Neural crest cell (in vitro differentiated cells): ENCODE data around the gene SPATS2. TPM values are rescaled to one million over a fixed set of nuclear protein-coding genes. Genes with fewer than 3 reads are reported as not detected.

Experiments used
- DNase-seq: peaks from one replicate; pipeline ENCODE4 v3.0.0; 2021; ENCODE audit warnings: low read depth, mixed read lengths, low spot score
- H3K27ac Mint-ChIP-seq: one replicate; pipeline ENCODE4 v1.8.0; 2021; ENCODE audit warnings: mild to moderate bottlenecking, mixed read lengths; ENCODE audit not compliant: unreplicated experiment
- H3K27me3 Mint-ChIP-seq: 2 replicates; pipeline ENCODE4 v1.8.0; 2021; ENCODE audit warnings: low read depth, mild to moderate bottlenecking, mixed read lengths
- H3K36me3 Mint-ChIP-seq: 2 replicates; pipeline ENCODE4 v1.8.0; 2021; ENCODE audit warnings: low read depth, mild to moderate bottlenecking, mixed read lengths
- H3K4me1 Mint-ChIP-seq: 2 replicates; pipeline ENCODE4 v1.8.0; 2021; ENCODE audit warnings: mixed read lengths
- H3K4me3 Mint-ChIP-seq: one replicate; pipeline ENCODE4 v1.8.0; 2021; ENCODE audit warnings: mild to moderate bottlenecking, mixed read lengths
- H3K9me3 Mint-ChIP-seq: 2 replicates; pipeline ENCODE4 v1.8.0; 2021; ENCODE audit warnings: mixed read lengths
- CTCF ChIP-seq: fragments of 200-600 bp; sonication (generic); conservative IDR thresholded peaks from 2 replicates; pipeline ENCODE4 v1.5.0; 2021; ENCODE audit warnings: antibody characterized with exemption, mild to moderate bottlenecking
- total RNA-seq: library from RNA; stranded (reverse); gene quantifications from 2 replicates; pipeline ENCODE4 v1.2.1, GENCODE V29; 2021

The SPATS2 gene
- total RNA-seq, 1 donor from 2014 or later = 45.2 TPM

- Mint-ChIP-seq H3K4me3 (no peak overlapping the region), H3K9me3 (no peaks in the 10 kb centered on the region), H3K27ac (no peak overlapping the region), H3K4me1 (no peaks in the 10 kb centered on the region), H3K36me3 (peaks cover 4% of the 10 kb centered on the region), H3K27me3 (no peaks in the 10 kb centered on the region)
- DNase-seq = no peak
- TF ChIP-seq CTCF = no peak
Measured at GRCh38 chr12:49404956-49405355, 37.7 kb downstream of the SPATS2 start.

- H3K27ac Mint-ChIP-seq = no peak overlapping the region
- no peak overlapping the region for H3K4me3 Mint-ChIP-seq
- no peak for TF ChIP-seq CTCF
- H3K9me3 Mint-ChIP-seq = no peaks in the 10 kb centered on the region
- DNase-seq = no peak
- H3K27me3 Mint-ChIP-seq = no peaks in the 10 kb centered on the region
- H3K4me1 Mint-ChIP-seq = peaks cover 4% of the 10 kb centered on the region
- peaks cover 4% of the 10 kb centered on the region for H3K36me3 Mint-ChIP-seq
Measured at GRCh38 chr12:49410818-49411217, 43.6 kb downstream of the SPATS2 start.

DNA sequence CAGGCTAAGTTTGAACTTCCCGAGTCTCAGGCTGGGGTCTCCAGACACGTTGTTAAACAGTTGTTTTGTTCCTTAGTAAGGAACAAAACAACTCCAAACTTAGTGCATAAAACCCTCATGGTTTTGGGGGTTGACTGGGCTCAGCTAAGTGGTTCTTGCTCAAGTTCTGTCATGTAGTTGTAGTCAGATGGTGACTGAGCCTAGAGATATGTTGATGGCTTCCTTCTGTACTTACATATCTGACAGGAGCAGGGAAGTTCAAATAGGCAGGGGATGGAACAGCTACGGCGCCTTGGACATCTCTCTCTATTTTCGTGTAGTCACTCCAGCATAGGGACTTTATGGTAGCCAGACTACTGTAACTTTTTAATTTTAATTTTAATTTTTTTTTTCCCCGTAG, 45.7 kb downstream of the SPATS2 start:
- no peak for TF ChIP-seq CTCF
- H3K9me3 Mint-ChIP-seq = no peaks in the 10 kb centered on the region
- no peak for DNase-seq
- H3K4me1 Mint-ChIP-seq = peaks cover 4% of the 10 kb centered on the region
- no peak overlapping the region for H3K27ac Mint-ChIP-seq
- no peak overlapping the region for H3K4me3 Mint-ChIP-seq
- H3K36me3 Mint-ChIP-seq = peaks cover 7% of the 10 kb centered on the region
- H3K27me3 Mint-ChIP-seq = no peaks in the 10 kb centered on the region

DNA sequence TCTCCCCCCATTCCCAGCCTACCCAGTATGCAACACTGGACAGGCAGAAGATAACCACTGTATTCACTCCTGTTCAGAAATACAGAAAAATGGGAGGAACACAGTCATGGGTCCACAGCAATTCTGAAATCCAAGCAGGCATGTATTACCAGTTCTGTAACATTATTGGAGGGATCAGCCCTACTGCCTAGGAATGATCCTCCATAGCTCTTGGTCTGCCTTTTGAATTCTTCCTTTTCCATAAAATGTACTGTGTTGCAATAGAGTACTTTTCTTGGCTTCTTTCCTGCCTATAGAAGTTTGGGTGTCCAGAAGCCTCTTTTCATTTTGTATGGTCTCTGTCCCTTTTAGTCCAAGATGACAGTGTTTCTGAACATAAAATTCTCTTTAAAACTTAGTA, 46.5 kb downstream of the SPATS2 start:
- Mint-ChIP-seq H3K4me1 (peaks cover 4% of the 10 kb centered on the region), H3K27ac (no peak overlapping the region), H3K4me3 (no peak overlapping the region), H3K36me3 (peaks cover 5% of the 10 kb centered on the region), H3K9me3 (no peaks in the 10 kb centered on the region), H3K27me3 (no peaks in the 10 kb centered on the region)
- no peak for DNase-seq
- no peak for TF ChIP-seq CTCF

DNA sequence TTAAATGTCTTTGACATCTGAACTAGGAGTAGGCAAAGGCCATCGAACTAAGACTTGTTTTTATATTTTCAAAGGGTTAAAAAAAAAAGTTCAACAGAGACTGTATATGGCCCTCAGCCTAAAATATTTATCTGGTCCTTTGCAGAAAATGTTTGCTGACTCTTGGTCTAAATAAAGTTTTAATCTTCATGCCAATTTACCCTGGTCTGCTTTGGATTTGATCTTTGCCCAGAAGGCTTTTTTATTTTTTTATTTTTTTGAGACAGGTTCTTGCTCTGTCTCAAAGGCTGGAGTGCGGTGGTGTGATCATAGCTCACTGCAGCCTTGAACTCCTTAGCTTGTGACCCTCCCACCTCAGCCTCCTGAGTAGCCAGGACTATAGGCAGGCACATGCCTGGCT, 47.1 kb downstream of the SPATS2 start:
- Mint-ChIP-seq H3K4me3 (no peak overlapping the region), H3K4me1 (peaks cover 9% of the 10 kb centered on the region), H3K27ac (no peak overlapping the region), H3K9me3 (no peaks in the 10 kb centered on the region), H3K27me3 (no peaks in the 10 kb centered on the region), H3K36me3 (peaks cover 2% of the 10 kb centered on the region)
- DNase-seq = no peak
- no peak for TF ChIP-seq CTCF

GRCh38 chr12:49415521-49415970, 48.3 kb downstream of the SPATS2 start:
- Mint-ChIP-seq H3K27ac (no peak overlapping the region), H3K4me3 (no peak overlapping the region), H3K36me3 (peaks cover 2% of the 10 kb centered on the region), H3K4me1 (peaks cover 15% of the 10 kb centered on the region), H3K9me3 (no peaks in the 10 kb centered on the region), H3K27me3 (no peaks in the 10 kb centered on the region)
- DNase-seq = no peak
- no peak for TF ChIP-seq CTCF
